HEK293T (cell line): ENCODE data around the gene LGALS3BP.

ENCODE experiments used
- CTCF ChIA-PET: fragments of 350-600 bp; formaldehyde crosslinking; extraction: SDS; loops from one replicate; lab custom pipeline; 2021; ENCODE audit warnings: antibody characterized with exemption, inconsistent platforms; lab: Yijun Ruan, JAX
- POLR2A ChIA-PET: fragments of 350-600 bp; formaldehyde crosslinking; extraction: SDS; loops from one replicate; lab custom pipeline; 2020; ENCODE audit warnings: antibody characterized with exemption, inconsistent platforms; lab: Yijun Ruan, JAX
- DNase-seq: peaks from one replicate; pipeline ENCODE4 v3.0.0; 2012; ENCODE audit warnings: mixed read lengths; ENCODE audit errors: extremely low spot score
- ARNT ChIP-seq: fragments of 450-650 bp; IDR thresholded peaks from 2 replicates; pipeline ENCODE4 v1.6.1; 2017; ENCODE audit warnings: mild to moderate bottlenecking
- BHLHE40 ChIP-seq: fragments of 450-650 bp; IDR thresholded peaks from 2 replicates; pipeline ENCODE4 v1.6.1; 2016; ENCODE audit warnings: mild to moderate bottlenecking, moderate library complexity, borderline replicate concordance
- CTBP1 ChIP-seq: fragments of 450-650 bp; IDR thresholded peaks from 2 replicates; pipeline ENCODE4 v1.6.1; 2016; ENCODE audit warnings: borderline replicate concordance
- ELF4 ChIP-seq: fragments of 450-650 bp; IDR thresholded peaks from 2 replicates; pipeline ENCODE4 v1.6.1; 2017; ENCODE audit warnings: antibody characterized with exemption
- FOXA1 ChIP-seq: fragments of 450-650 bp; IDR thresholded peaks from 2 replicates; pipeline ENCODE4 v1.6.1; 2016; ENCODE audit warnings: mild to moderate bottlenecking
- FOXK2 ChIP-seq: fragments of 450-650 bp; IDR thresholded peaks from 2 replicates; pipeline ENCODE4 v1.6.1; 2016; ENCODE audit warnings: mild to moderate bottlenecking
- FOXM1 ChIP-seq: fragments of 450-650 bp; IDR thresholded peaks from 2 replicates; pipeline ENCODE4 v1.6.1; 2017; ENCODE audit warnings: mild to moderate bottlenecking, borderline replicate concordance
- HDGF ChIP-seq: fragments of 450-650 bp; IDR thresholded peaks from 2 replicates; pipeline ENCODE4 v1.6.1; 2017; ENCODE audit warnings: antibody characterized with exemption, borderline replicate concordance
- L3MBTL2 ChIP-seq: fragments of 450-650 bp; conservative IDR thresholded peaks from 2 replicates; pipeline ENCODE4 v1.6.1; 2016; ENCODE audit warnings: mild to moderate bottlenecking
- LEF1 ChIP-seq: fragments of 450-650 bp; IDR thresholded peaks from 2 replicates; pipeline ENCODE4 v1.6.1; 2017; ENCODE audit warnings: mild to moderate bottlenecking, borderline replicate concordance
- NFRKB ChIP-seq: fragments of 450-650 bp; IDR thresholded peaks from 2 replicates; pipeline ENCODE4 v1.6.1; 2016; ENCODE audit warnings: mild to moderate bottlenecking, moderate library complexity
- SP1 ChIP-seq: fragments of 450-650 bp; IDR thresholded peaks from 2 replicates; pipeline ENCODE4 v1.6.1; 2017
- SUZ12 ChIP-seq: fragments of 450-650 bp; IDR thresholded peaks from 2 replicates; pipeline ENCODE4 v1.6.1; 2016; ENCODE audit warnings: mild to moderate bottlenecking
- TARDBP ChIP-seq: fragments of 450-650 bp; IDR thresholded peaks from 2 replicates; pipeline ENCODE4 v1.6.1; 2016
- ZNF384 ChIP-seq: fragments of 450-650 bp; IDR thresholded peaks from 2 replicates; pipeline ENCODE4 v1.6.1; 2016
- TF ChIP-seq, protein P1 (sequence below): fragments of 450-650 bp; IDR thresholded peaks from 2 replicates; pipeline ENCODE4 v1.6.1; 2016

The LGALS3BP gene

DNA sequence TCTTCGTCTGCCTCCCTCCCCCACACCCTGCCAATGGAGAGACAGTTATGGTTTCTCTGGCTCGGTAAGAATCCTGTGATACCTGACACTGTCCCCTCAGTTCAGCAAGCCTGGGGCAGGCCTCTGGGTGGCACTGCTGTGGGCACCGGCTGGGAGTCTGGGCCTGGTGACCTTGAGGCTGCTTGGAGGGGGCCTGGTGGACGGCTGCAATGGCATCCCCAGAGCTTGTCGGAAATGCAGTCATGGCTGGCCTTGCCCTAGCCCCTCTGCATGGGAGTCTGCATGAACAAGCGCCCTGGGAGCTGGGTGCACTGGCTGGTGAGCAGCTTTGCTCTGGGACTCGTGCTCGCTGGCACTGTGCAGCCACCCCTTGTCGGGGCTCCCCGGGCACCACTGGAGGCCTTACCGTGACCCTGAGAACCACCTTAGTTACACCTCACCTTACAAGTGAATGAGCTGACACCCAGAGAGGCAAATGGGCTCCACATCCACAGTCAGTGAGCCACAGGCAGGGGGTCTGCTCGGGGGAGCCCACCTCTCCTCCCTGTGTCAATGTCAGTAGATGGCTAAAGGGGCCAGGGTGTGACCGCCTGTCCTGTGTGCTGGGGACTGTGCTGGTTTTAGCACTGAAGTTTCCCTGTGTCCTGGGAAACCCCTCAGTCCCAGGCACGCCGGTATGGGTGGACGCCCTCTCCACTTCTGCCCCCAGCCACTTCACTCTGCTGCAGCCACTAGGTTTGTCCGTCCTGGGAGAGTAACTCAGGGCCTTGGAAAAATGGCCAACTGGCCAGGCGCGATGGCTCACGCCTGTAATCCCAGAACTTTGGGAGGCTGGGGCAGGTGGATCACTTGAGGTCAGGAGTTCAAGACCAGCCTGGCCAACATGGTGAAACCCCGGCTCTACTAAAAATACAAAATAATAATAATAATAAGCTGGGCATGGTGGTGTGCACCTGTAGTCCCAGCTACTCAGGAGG lies 1.4 kb downstream of the LGALS3BP start:
- no peak for TF ChIP-seq ARNT
- no peak for TF ChIP-seq NFRKB
- no peak for TF ChIP-seq LEF1
- CTCF ChIA-PET = interaction anchor here (0.6 kb wide), 2 partner anchors 8 to 215 kb away, joined by 3 read pairs; no protein-coding TSS in a partner anchor
- POLR2A ChIA-PET = interaction anchor here (0.9 kb wide), 3 partner anchors 9 to 15 kb away, joined by 3 to 4 read pairs (median 3); no protein-coding TSS in a partner anchor
- no peak for DNase-seq

DNA sequence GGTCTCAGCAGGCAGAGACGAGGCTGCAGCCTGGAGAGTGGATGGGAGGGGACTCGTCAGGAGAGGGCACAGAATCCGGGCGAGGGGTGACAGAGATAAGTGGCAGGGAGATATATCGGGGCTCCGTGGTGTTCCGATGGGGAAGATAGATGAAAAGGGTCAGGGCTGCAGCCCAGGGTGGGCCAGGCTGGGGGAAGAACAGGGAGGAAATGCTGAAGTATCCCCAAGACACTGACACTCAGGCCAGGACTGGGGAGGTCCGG lies 2.1 kb downstream of the LGALS3BP start:
- no peak for DNase-seq
- ChIA-PET CTCF (no interaction called here), POLR2A (interaction anchor here (0.9 kb wide), 1 partner anchor 9 kb away, joined by 4 read pairs; no protein-coding TSS in a partner anchor)
- TF ChIP-seq, protein P1, sequence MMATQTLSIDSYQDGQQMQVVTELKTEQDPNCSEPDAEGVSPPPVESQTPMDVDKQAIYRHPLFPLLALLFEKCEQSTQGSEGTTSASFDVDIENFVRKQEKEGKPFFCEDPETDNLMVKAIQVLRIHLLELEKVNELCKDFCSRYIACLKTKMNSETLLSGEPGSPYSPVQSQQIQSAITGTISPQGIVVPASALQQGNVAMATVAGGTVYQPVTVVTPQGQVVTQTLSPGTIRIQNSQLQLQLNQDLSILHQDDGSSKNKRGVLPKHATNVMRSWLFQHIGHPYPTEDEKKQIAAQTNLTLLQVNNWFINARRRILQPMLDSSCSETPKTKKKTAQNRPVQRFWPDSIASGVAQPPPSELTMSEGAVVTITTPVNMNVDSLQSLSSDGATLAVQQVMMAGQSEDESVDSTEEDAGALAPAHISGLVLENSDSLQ = no peak
- no peak for TF ChIP-seq CTBP1
- no peak for TF ChIP-seq L3MBTL2
- no peak for TF ChIP-seq FOXK2
- no peak for TF ChIP-seq HDGF
- TF ChIP-seq TARDBP = no peak
- TF ChIP-seq ELF4 = no peak
- no peak for TF ChIP-seq SUZ12
- TF ChIP-seq BHLHE40 = no peak

- POLR2A ChIA-PET = interaction anchor here (0.9 to 1.4 kb wide), 3 partner anchors 10 to 97 kb away, joined by 3 to 4 read pairs (median 3); partner anchors contain the start of gene ENGASE
- CTCF ChIA-PET = interaction anchor here (1.0 kb wide), 1 partner anchor 70 kb away, joined by 3 read pairs; no protein-coding TSS in a partner anchor
Observed at GRCh38 chr17:78976907-78977680, 2.6 kb downstream of the LGALS3BP start.

GRCh38 chr17:78974635-78975591 lies 4.8 kb downstream of the LGALS3BP start:
- POLR2A ChIA-PET = interaction anchor here (1.0 to 1.7 kb wide), 6 partner anchors 9 to 133 kb away, joined by 3 to 5 read pairs (median 4); no protein-coding TSS in a partner anchor
- peak; percentile 95 for TF ChIP-seq FOXM1
- TF ChIP-seq LEF1 = no peak
- peak; percentile 52 for DNase-seq
- CTCF ChIA-PET = interaction anchor here (0.6 to 1.4 kb wide), 4 partner anchors 25 to 803 kb away, joined by 3 to 9 read pairs (median 5); no protein-coding TSS in a partner anchor

More at GRCh38 chr17:78976907-78977680, 2.6 kb downstream of the LGALS3BP start:
- TF ChIP-seq FOXK2 = no peak
- no peak for TF ChIP-seq NFRKB
- TF ChIP-seq, protein P1 = no peak
- TF ChIP-seq SP1 = no peak
- TF ChIP-seq SUZ12 = no peak
- no peak for DNase-seq

GRCh38 chr17:78973792-78974520 lies 5.8 kb downstream of the LGALS3BP start:
- CTCF ChIA-PET = no interaction called here
- POLR2A ChIA-PET = interaction anchor here (1.7 kb wide), 1 partner anchor 8 kb away, joined by 4 read pairs; no protein-coding TSS in a partner anchor
- DNase-seq = no peak
- no peak for TF ChIP-seq BHLHE40

DNA sequence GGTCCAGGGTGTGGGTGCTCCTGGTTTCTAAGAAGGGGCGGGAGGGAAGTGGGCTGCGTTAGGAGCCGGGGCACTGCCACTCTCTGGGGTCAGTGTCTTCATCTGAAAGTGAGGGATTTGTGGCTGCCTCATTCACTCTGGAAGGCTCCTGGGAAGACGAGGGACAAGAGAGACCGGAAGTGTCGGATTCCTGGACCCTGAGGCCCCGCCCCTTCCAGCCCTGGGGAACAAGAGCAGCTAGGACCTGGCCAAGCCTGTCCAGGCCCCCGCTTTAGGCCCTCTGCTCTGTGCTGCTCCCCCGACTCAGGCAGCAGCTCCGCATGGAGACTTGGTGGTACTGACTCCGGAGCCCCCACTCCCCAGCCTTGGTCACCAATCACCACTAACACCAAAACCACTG lies 6.5 kb downstream of the LGALS3BP start:
- TF ChIP-seq CTBP1 = no peak
- no peak for TF ChIP-seq ELF4
- no peak for TF ChIP-seq NFRKB
- no peak for TF ChIP-seq LEF1
- no peak for TF ChIP-seq FOXK2
- no peak for TF ChIP-seq L3MBTL2
- no peak for TF ChIP-seq SUZ12
- TF ChIP-seq, protein P1 = no peak
- TF ChIP-seq FOXM1 = no peak
- no peak for TF ChIP-seq ZNF384
- no peak for TF ChIP-seq TARDBP
- TF ChIP-seq SP1 = no peak
- TF ChIP-seq HDGF = no peak
- TF ChIP-seq BHLHE40 = no peak
- TF ChIP-seq FOXA1 = no peak
- TF ChIP-seq ARNT = no peak
- ChIA-PET CTCF (no interaction called here), POLR2A (no interaction called here)
- DNase-seq = no peak
